Neural cell (in vitro differentiated cells): ENCODE results near the gene PCDH15. TPM values are rescaled to one million over a fixed set of nuclear protein-coding genes. Genes with fewer than 3 reads are reported as not detected.

Source experiments
- H2AFZ ChIP-seq: fragments of 200-600, 300-800 bp; sonication (generic), shearing (Covaris generic); 2 replicates; pipeline ENCODE4 v1.6.0; 2014; ENCODE audit warnings: low read depth, mild to moderate bottlenecking, antibody characterized with exemption, low read length, moderate library complexity
- H3F3A ChIP-seq: fragments of 200-600 bp; shearing (Covaris generic); 2 replicates; pipeline ENCODE4 v1.6.1; 2016; ENCODE audit warnings: mild to moderate bottlenecking, moderate library complexity, mixed read lengths, antibody characterized with exemption, low read length; ENCODE audit not compliant: insufficient read depth, poor library complexity, severe bottlenecking
- H3K27ac ChIP-seq: fragments of 200-600, 300-800 bp; sonication (generic), shearing (Covaris generic); 2 replicates; pipeline ENCODE4 v1.5.1; 2014; ENCODE audit warnings: mild to moderate bottlenecking, low read length, moderate library complexity
- H3K27me3 ChIP-seq: fragments of 300-800, 200-600 bp; sonication (generic), shearing (Covaris generic); 2 replicates; pipeline ENCODE4 v1.6.0; 2014; ENCODE audit warnings: mild to moderate bottlenecking, low read depth, low read length, moderate library complexity; ENCODE audit not compliant: insufficient read depth
- H3K36me3 ChIP-seq: fragments of 300-800, 200-600 bp; sonication (generic), shearing (Covaris generic); 2 replicates; pipeline ENCODE4 v1.5.1; 2014; ENCODE audit warnings: mild to moderate bottlenecking, antibody characterized with exemption, low read length, moderate library complexity; ENCODE audit not compliant: insufficient read depth
- H3K4me2 ChIP-seq: fragments of 300-800, 200-600 bp; sonication (generic), shearing (Covaris generic); 2 replicates; pipeline ENCODE4 v1.6.0; 2014; ENCODE audit warnings: mild to moderate bottlenecking, low read length
- H3K4me3 ChIP-seq: fragments of 300-800, 200-600 bp; sonication (generic), shearing (Covaris generic); 2 replicates; pipeline ENCODE4 v1.5.1; 2014; ENCODE audit warnings: mild to moderate bottlenecking, low read length, moderate library complexity
- H3K79me2 ChIP-seq: fragments of 200-600 bp; shearing (Covaris generic); replicated peaks from 2 replicates; pipeline ENCODE4 v1.6.0; 2014; ENCODE audit warnings: mild to moderate bottlenecking, low read length, moderate library complexity; ENCODE audit not compliant: insufficient read depth
- H3K9ac ChIP-seq: fragments of 300-800, 200-600 bp; sonication (generic), shearing (Covaris generic); 2 replicates; pipeline ENCODE4 v1.6.1; 2016; ENCODE audit warnings: mild to moderate bottlenecking, low read length, mixed read lengths
- H3K9me2 ChIP-seq: fragments of 200-600 bp; shearing (Covaris generic); 2 replicates; pipeline ENCODE4 v1.6.1; 2016; ENCODE audit warnings: mild to moderate bottlenecking, low read length, mixed read lengths; ENCODE audit not compliant: insufficient read depth
- H3K9me3 ChIP-seq: fragments of 200-600, 300-800 bp; sonication (generic), shearing (Covaris generic); 2 replicates; pipeline ENCODE4 v1.6.1; 2016; ENCODE audit warnings: mild to moderate bottlenecking, mixed run types, low read length, moderate library complexity, mixed read lengths
- H4K20me1 ChIP-seq: fragments of 200-600 bp; shearing (Covaris generic); 2 replicates; pipeline ENCODE4 v1.6.1; 2016; ENCODE audit warnings: mild to moderate bottlenecking, mixed run types; ENCODE audit not compliant: insufficient read depth
- CTCF ChIP-seq: fragments of 450-650 bp; IDR thresholded peaks from 2 replicates; pipeline ENCODE4 v1.5.1; 2014; ENCODE audit warnings: antibody characterized with exemption, mild to moderate bottlenecking, moderate library complexity; ENCODE audit not compliant: poor library complexity, severe bottlenecking
- EP300 ChIP-seq: fragments of 450-650 bp; conservative IDR thresholded peaks from 2 replicates; pipeline ENCODE4 v1.6.1; 2014; ENCODE audit warnings: antibody characterized with exemption, mild to moderate bottlenecking, moderate library complexity; ENCODE audit not compliant: poor library complexity, severe bottlenecking
- EZH2 ChIP-seq: fragments of 200-600, 300-800 bp; shearing (Covaris generic), sonication (generic); IDR thresholded peaks from 2 replicates; pipeline ENCODE4 v1.6.1; 2014; ENCODE audit warnings: antibody characterized with exemption, low read length, borderline replicate concordance, mild to moderate bottlenecking; ENCODE audit not compliant: insufficient read depth, poor library complexity, severe bottlenecking
- MXI1 ChIP-seq: fragments of 450-650 bp; conservative IDR thresholded peaks from 2 replicates; pipeline ENCODE4 v1.6.1; 2014; ENCODE audit warnings: antibody characterized with exemption, mild to moderate bottlenecking; ENCODE audit not compliant: poor library complexity, severe bottlenecking
- POLR2AphosphoS5 ChIP-seq: IDR thresholded peaks from 2 replicates; pipeline ENCODE4 v1.6.1; 2012
- RAD21 ChIP-seq: fragments of 450-650 bp; conservative IDR thresholded peaks from 2 replicates; pipeline ENCODE4 v1.6.1; 2014; ENCODE audit warnings: antibody characterized with exemption, mild to moderate bottlenecking, moderate library complexity
- REST ChIP-seq: IDR thresholded peaks from 2 replicates; pipeline ENCODE4 v1.6.1; 2012; ENCODE audit warnings: borderline replicate concordance
- SMC3 ChIP-seq: fragments of 450-650 bp; conservative IDR thresholded peaks from 2 replicates; pipeline ENCODE4 v1.6.1; 2014; ENCODE audit warnings: antibody characterized with exemption, mild to moderate bottlenecking, moderate library complexity; ENCODE audit not compliant: poor library complexity
- TAF1 ChIP-seq: IDR thresholded peaks from 2 replicates; pipeline ENCODE4 v1.6.1; 2012; ENCODE audit warnings: low read depth
- polyA plus RNA-seq: library from polyadenylated mRNA; depleted of rRNA; stranded (reverse); fragments of >200 nt; gene quantifications from 2 replicates; pipeline ENCODE4 v1.2.3, GENCODE V29; 2014

The PCDH15 gene
- polyA plus RNA-seq, 1 donor from 2014 or later = 1.2 TPM

GRCh38 chr10:53833908-53834307 lies 967.1 kb downstream of the PCDH15 start:
- Histone ChIP-seq H3K9me2 (no peaks in the 10 kb centered on the region), H3K9me3 (no peaks in the 10 kb centered on the region), H3K27me3 (no peaks in the 10 kb centered on the region), H3K4me3 (no peak overlapping the region), H3K36me3 (no peaks in the 10 kb centered on the region), H3K79me2 (no peaks in the 10 kb centered on the region), H3F3A (no peaks in the 10 kb centered on the region), H3K27ac (no peak overlapping the region), H4K20me1 (no peaks in the 10 kb centered on the region), H3K9ac (no peak overlapping the region), H2AFZ (no peak overlapping the region), H3K4me2 (no peak overlapping the region)
- no peak for TF ChIP-seq MXI1
- TF ChIP-seq CTCF = no peak
- TF ChIP-seq TAF1 = no peak
- no peak for TF ChIP-seq REST
- no peak for TF ChIP-seq RAD21
- no peak for TF ChIP-seq SMC3
- TF ChIP-seq EZH2 = no peak
- no peak for TF ChIP-seq POLR2AphosphoS5
- TF ChIP-seq EP300 = no peak

GRCh38 chr10:53827261-53827660 lies 973.8 kb downstream of the PCDH15 start:
- Histone ChIP-seq H3K36me3 (no peaks in the 10 kb centered on the region), H3K9me2 (no peaks in the 10 kb centered on the region), H3K4me2 (no peak overlapping the region), H3F3A (no peaks in the 10 kb centered on the region), H4K20me1 (no peaks in the 10 kb centered on the region), H3K4me3 (no peak overlapping the region), H3K27ac (no peak overlapping the region), H3K27me3 (no peaks in the 10 kb centered on the region), H3K9me3 (no peaks in the 10 kb centered on the region), H3K9ac (no peak overlapping the region), H3K79me2 (no peaks in the 10 kb centered on the region), H2AFZ (no peak overlapping the region)
- TF ChIP-seq SMC3 = no peak
- TF ChIP-seq EZH2 = no peak
- TF ChIP-seq EP300 = no peak
- no peak for TF ChIP-seq CTCF
- TF ChIP-seq TAF1 = no peak
- no peak for TF ChIP-seq MXI1
- TF ChIP-seq RAD21 = no peak
- TF ChIP-seq REST = no peak
- no peak for TF ChIP-seq POLR2AphosphoS5
